ENCODE data around the gene PPM1N. TPM values are rescaled to one million over a fixed set of nuclear protein-coding genes. Genes with fewer than 3 reads are reported as not detected.
A peak's percentile ranks its signal among the peaks of the same experiment; 100 is the strongest.

The PPM1N gene
- total RNA-seq, 1 donor from 2014 or later = 0.52 TPM

GRCh38 chr19:45511074-45511473, 12.8 kb downstream of the PPM1N start:
- Mint-ChIP-seq H3K4me1 (ENCODE audit: low read depth) (peaks cover 56% of the 10 kb centered on the region), H3K36me3 (ENCODE audit: low read depth) (peaks cover 2% of the 10 kb centered on the region), H3K4me3 (ENCODE audit: unreplicated experiment) (no peak overlapping the region), H3K27ac (ENCODE audit: unreplicated experiment) (peak overlapping the region; percentile 70), H3K9me3 (ENCODE audit: low read depth) (no peaks in the 10 kb centered on the region), H3K27me3 (ENCODE audit: low read depth) (no peaks in the 10 kb centered on the region)
- TF ChIP-seq CTCF (IDR thresholded peaks at IDR 0.05) = no peak
- DNase-seq (ENCODE audit: low spot score) = no peak

- Mint-ChIP-seq H3K36me3 (ENCODE audit: low read depth) (peaks cover 8% of the 10 kb centered on the region), H3K27me3 (ENCODE audit: low read depth) (no peaks in the 10 kb centered on the region), H3K4me3 (ENCODE audit: unreplicated experiment) (no peak overlapping the region), H3K9me3 (ENCODE audit: low read depth) (no peaks in the 10 kb centered on the region), H3K27ac (ENCODE audit: unreplicated experiment) (peak overlapping the region; percentile 57), H3K4me1 (ENCODE audit: low read depth) (peaks cover 52% of the 10 kb centered on the region)
- no peak for DNase-seq (ENCODE audit: low spot score)
- no peak for TF ChIP-seq CTCF (IDR thresholded peaks at IDR 0.05)
Observed at GRCh38 chr19:45512881-45513483, 14.7 kb downstream of the PPM1N start.

GRCh38 chr19:45514376-45515051, 16.3 kb downstream of the PPM1N start:
- Mint-ChIP-seq H3K36me3 (ENCODE audit: low read depth) (peaks cover 13% of the 10 kb centered on the region), H3K4me3 (ENCODE audit: unreplicated experiment) (no peak overlapping the region), H3K27me3 (ENCODE audit: low read depth) (no peaks in the 10 kb centered on the region), H3K4me1 (ENCODE audit: low read depth) (peaks cover 46% of the 10 kb centered on the region), H3K27ac (ENCODE audit: unreplicated experiment) (peak overlapping the region; percentile 91), H3K9me3 (ENCODE audit: low read depth) (no peaks in the 10 kb centered on the region)
- TF ChIP-seq CTCF (IDR thresholded peaks at IDR 0.05) = no peak
- DNase-seq (ENCODE audit: low spot score) = no peak

GRCh38 chr19:45515081-45515624, 16.9 kb downstream of the PPM1N start:
- H3K27me3 Mint-ChIP-seq (ENCODE audit: low read depth) = no peaks in the 10 kb centered on the region
- H3K36me3 Mint-ChIP-seq (ENCODE audit: low read depth) = peaks cover 13% of the 10 kb centered on the region
- H3K4me3 Mint-ChIP-seq (ENCODE audit: unreplicated experiment) = no peak overlapping the region
- no peak for TF ChIP-seq CTCF (IDR thresholded peaks at IDR 0.05)
- no peaks in the 10 kb centered on the region for H3K9me3 Mint-ChIP-seq (ENCODE audit: low read depth)
- peak overlapping the region; percentile 22 for H3K27ac Mint-ChIP-seq (ENCODE audit: unreplicated experiment)
- H3K4me1 Mint-ChIP-seq (ENCODE audit: low read depth) = peaks cover 40% of the 10 kb centered on the region
- no peak for DNase-seq (ENCODE audit: low spot score)

GRCh38 chr19:45515807-45516401, 17.7 kb downstream of the PPM1N start:
- H3K4me3 Mint-ChIP-seq (ENCODE audit: unreplicated experiment) = no peak overlapping the region
- peak overlapping the region; percentile 13 for H3K27ac Mint-ChIP-seq (ENCODE audit: unreplicated experiment)
- no peak for DNase-seq (ENCODE audit: low spot score)
- no peak for TF ChIP-seq CTCF (IDR thresholded peaks at IDR 0.05)
- H3K4me1 Mint-ChIP-seq (ENCODE audit: low read depth) = peaks cover 33% of the 10 kb centered on the region
- peaks cover 15% of the 10 kb centered on the region for H3K36me3 Mint-ChIP-seq (ENCODE audit: low read depth)
- H3K27me3 Mint-ChIP-seq (ENCODE audit: low read depth) = no peaks in the 10 kb centered on the region
- no peaks in the 10 kb centered on the region for H3K9me3 Mint-ChIP-seq (ENCODE audit: low read depth)

Data from chondrocyte (in vitro differentiated cells).